ENCODE measurements around the gene PRDX1. TPM values are rescaled to one million over a fixed set of nuclear protein-coding genes. Genes with fewer than 3 reads are reported as not detected.
"Not testable (repeated sequence)": the region's sequence is repeated elsewhere in the genome, so short reads cannot be mapped to it uniquely, and the experiment has no call there.

The PRDX1 gene
- total RNA-seq, 1 donor from 2014 or later, result 682 TPM

DNA sequence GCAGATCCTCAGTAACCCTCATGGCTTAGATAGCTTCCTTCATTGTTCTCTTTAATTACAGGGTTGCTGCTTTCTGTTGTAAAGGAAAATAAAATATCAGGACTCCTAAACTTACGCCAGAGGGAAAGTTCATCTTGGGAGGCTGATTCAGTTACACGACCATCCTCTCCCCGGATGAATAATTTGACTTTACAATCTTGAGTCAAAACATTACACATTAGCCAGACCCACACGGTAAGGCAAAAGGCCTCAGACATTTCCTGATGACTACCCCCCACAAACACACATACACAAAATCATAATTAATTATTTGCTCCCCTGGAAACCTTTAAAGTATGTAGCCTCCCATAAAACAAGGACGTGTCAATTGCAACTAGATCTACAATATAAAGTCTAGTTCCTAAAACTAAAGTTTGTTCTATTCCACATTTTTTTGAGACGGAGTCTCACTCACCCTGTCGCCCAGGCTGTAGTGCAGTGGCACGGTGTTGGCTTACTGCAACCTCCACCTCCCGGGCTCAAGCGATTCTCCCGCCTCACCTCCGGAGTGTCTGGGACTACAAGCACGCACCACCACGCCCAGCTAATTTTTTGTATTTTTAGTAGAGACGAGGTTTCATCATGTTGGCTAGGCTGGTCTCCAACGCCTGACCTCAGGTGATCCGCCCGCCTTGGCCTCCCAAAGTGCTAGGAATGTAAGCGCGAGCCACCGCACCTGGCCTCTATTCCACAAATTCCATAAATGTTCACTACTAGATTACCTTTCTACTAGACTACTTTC lies 830 bp upstream of the PRDX1 start:
- peak overlapping the region; percentile 99 for H3K4me3 Mint-ChIP-seq
- H3K27ac Mint-ChIP-seq, result peak overlapping the region; percentile 94
- H3K27me3 Mint-ChIP-seq, result peaks cover 3% of the 10 kb centered on the region
- no peaks in the 10 kb centered on the region for H3K9me3 Mint-ChIP-seq
- peaks cover 17% of the 10 kb centered on the region for H3K36me3 Mint-ChIP-seq (ENCODE audit: low read depth)
- peaks cover 30% of the 10 kb centered on the region for H3K4me1 Mint-ChIP-seq
- no peak for DNase-seq
- intact Hi-C loops (cut with micrococcal nuclease), result loop anchor here (1.0 kb wide), 1 partner anchor 22 kb away; no protein-coding TSS in a partner anchor

DNA sequence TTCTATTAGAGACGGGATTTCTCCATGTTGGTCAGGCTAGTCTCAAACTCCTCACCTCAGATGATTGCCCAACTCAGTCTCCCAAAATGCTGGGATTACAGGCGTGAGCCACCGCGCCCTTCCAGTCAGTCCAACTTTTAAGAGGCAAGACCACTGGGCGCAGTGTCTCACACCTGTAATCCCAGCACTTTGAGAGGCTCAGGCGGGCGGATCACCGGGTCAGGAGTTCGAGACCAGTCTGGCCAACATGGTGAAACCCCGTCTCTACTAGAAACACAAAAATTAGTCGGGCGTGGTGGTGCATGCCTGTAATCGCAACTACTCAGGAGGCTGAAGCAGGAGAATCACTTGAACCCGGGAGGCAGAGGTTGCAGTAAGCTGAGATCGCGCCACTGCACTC lies 1.9 kb downstream of the PRDX1 start:
- Mint-ChIP-seq H3K36me3 (ENCODE audit: low read depth) (peaks cover 42% of the 10 kb centered on the region), H3K4me3 (peak overlapping the region; percentile 99), H3K4me1 (peaks cover 46% of the 10 kb centered on the region)
- H3K27ac Mint-ChIP-seq, H3K9me3 Mint-ChIP-seq, DNase-seq, H3K27me3 Mint-ChIP-seq: not testable (repeated sequence)
- intact Hi-C loops (cut with micrococcal nuclease), result loop anchor here (2.0 kb wide), 1 partner anchor 19 kb away; the partner anchor contains the start of genes CCDC163 and MMACHC

DNA sequence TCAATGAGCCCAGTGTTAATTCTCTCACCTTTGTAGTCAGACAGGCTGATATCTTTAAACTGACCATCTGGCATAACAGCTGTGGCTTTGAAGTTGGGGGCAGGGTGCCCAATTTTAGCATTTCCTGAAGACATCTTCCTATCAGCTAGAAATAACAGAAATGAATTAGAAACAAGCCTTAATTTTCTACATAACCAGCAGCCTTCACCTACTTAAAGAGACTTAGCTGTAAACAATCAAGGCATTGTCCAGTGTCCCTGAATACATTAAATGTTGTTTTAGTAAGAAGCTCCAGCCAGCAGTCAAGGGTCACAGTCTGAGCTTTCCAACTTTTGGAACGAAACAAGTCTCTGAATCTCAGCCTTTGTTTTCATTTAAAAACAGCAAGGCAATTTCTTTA lies 2.8 kb downstream of the PRDX1 start:
- Mint-ChIP-seq H3K36me3 (ENCODE audit: low read depth) (peaks cover 51% of the 10 kb centered on the region), H3K4me3 (peak overlapping the region; percentile 99)
- intact Hi-C loops (cut with micrococcal nuclease), result no loop called here

DNA sequence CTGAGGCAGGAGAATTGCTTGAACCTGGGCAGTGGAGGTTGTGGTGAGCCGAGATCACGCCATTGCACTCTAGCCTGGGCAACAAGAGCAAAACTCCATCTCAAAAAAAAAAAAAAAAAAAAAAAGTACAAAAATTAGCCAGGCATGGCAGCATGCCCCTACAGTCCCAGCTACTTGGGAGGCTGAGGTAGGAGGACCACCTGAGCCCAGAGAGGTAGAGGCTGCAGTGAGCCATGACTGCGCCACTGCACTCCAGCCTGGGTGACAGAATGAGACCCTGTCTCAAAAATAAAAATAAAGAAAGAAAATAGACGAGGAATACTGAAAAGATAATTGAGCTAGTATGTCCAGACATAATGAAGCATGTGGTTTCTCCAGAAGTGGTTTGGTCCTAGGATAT lies 3.3 kb downstream of the PRDX1 start:
- H3K4me1 Mint-ChIP-seq, result peaks cover 48% of the 10 kb centered on the region

More for the DNA sequence above, 2.8 kb downstream of the PRDX1 start:
- H3K4me1 Mint-ChIP-seq, result peaks cover 49% of the 10 kb centered on the region
- H3K27ac Mint-ChIP-seq, result no peak overlapping the region
- no peak for DNase-seq
- no peaks in the 10 kb centered on the region for H3K9me3 Mint-ChIP-seq
- H3K27me3 Mint-ChIP-seq, result no peaks in the 10 kb centered on the region

DNA sequence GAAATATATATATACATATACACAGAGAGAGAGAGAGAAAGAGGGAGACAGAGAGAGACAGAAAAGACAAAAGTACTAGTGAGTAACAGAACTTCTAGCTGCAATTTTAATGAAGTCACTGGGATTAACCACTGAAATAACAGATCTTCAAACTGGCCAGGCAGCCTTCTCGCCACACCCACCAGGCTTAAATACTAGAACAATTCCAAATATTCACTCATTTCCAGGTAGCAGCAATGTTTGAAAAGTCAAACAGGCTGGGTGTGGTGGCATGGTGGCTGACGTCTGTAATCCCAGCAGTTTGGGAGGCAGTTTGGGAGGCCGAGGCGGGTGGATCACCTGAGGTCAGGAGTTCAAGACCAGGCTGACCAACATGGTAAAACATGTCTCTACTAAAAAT lies 5.2 kb downstream of the PRDX1 start:
- intact Hi-C loops (cut with micrococcal nuclease), result no loop called here
- Mint-ChIP-seq H3K36me3 (ENCODE audit: low read depth) (peaks cover 70% of the 10 kb centered on the region), H3K4me1 (peaks cover 38% of the 10 kb centered on the region), H3K4me3 (no peak overlapping the region), H3K27me3 (no peaks in the 10 kb centered on the region), H3K9me3 (no peaks in the 10 kb centered on the region), H3K27ac (peak overlapping the region; percentile 12)
- no peak for DNase-seq

More for the DNA sequence above, 3.3 kb downstream of the PRDX1 start:
- H3K27me3 Mint-ChIP-seq; intact Hi-C loops (cut with micrococcal nuclease); H3K27ac Mint-ChIP-seq; H3K9me3 Mint-ChIP-seq; DNase-seq: not testable (repeated sequence)
- Mint-ChIP-seq H3K36me3 (ENCODE audit: low read depth) (peaks cover 56% of the 10 kb centered on the region), H3K4me3 (peak overlapping the region; percentile 99)

GRCh38 chr1:45516036-45516435 lies 5.6 kb downstream of the PRDX1 start:
- intact Hi-C loops (cut with micrococcal nuclease), result no loop called here
- H3K9me3 Mint-ChIP-seq, result no peaks in the 10 kb centered on the region
- peaks cover 73% of the 10 kb centered on the region for H3K36me3 Mint-ChIP-seq (ENCODE audit: low read depth)
- H3K4me1 Mint-ChIP-seq, result peaks cover 40% of the 10 kb centered on the region
- no peak for DNase-seq
- H3K27me3 Mint-ChIP-seq, result no peaks in the 10 kb centered on the region
- peak overlapping the region; percentile 12 for H3K27ac Mint-ChIP-seq
- H3K4me3 Mint-ChIP-seq, result no peak overlapping the region

DNA sequence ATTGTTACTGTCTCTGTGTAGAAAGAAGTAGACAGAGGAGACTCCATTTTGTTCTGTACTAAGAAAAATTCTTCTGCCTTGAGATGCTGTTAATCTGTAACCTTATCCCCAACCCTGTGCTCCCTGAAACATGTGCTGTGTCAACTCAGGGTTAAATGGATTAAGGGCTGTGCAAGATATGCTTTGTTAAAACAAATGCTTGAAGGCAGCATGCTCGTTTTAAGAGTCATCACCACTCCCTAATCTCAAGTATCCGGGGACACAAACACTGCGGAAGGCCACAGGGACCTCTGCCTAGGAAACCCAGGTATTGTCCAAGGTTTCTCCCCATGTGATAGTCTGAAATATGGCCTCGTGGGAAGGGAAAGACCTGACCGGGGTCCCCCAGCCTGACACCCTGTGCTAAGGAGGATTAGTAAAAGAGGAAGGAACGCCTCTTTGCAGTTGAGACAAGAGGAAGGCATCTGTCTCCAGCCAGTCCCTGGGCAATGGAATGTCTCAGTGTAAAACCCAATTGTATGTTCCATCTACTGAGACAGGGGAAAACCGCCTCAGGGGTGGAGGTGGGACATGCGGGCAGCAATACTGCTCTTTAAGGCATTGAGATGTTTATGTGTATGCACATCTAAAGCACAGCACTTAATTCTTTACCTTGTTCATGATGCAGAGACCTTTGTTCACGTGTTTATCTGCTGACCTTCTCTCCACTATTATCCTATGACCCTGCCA lies 8.0 kb downstream of the PRDX1 start:
- H3K9me3 Mint-ChIP-seq; H3K27me3 Mint-ChIP-seq; H3K27ac Mint-ChIP-seq; H3K4me3 Mint-ChIP-seq; DNase-seq; intact Hi-C loops (cut with micrococcal nuclease): not testable (repeated sequence)
- Mint-ChIP-seq H3K36me3 (ENCODE audit: low read depth) (peaks cover 82% of the 10 kb centered on the region), H3K4me1 (peaks cover 29% of the 10 kb centered on the region)

GRCh38 chr1:45512641-45513054 lies 9.0 kb downstream of the PRDX1 start:
- Mint-ChIP-seq H3K9me3 (no peaks in the 10 kb centered on the region), H3K27me3 (no peaks in the 10 kb centered on the region), H3K36me3 (ENCODE audit: low read depth) (peaks cover 88% of the 10 kb centered on the region), H3K27ac (peak overlapping the region; percentile 48), H3K4me1 (peaks cover 31% of the 10 kb centered on the region), H3K4me3 (no peak overlapping the region)
- peak; percentile 89 for DNase-seq
- intact Hi-C loops (cut with micrococcal nuclease), result loop anchor here (1.0 kb wide), 1 partner anchor 58 kb away; no protein-coding TSS in a partner anchor

GRCh38 chr1:45510972-45511527 lies 10.6 kb downstream of the PRDX1 start:
- no peak for DNase-seq
- Mint-ChIP-seq H3K27ac (peak overlapping the region; percentile 37), H3K27me3 (no peaks in the 10 kb centered on the region), H3K9me3 (no peaks in the 10 kb centered on the region), H3K4me3 (no peak overlapping the region), H3K36me3 (ENCODE audit: low read depth) (peaks cover 76% of the 10 kb centered on the region), H3K4me1 (peaks cover 24% of the 10 kb centered on the region)
- intact Hi-C loops (cut with micrococcal nuclease), result no loop called here

GRCh38 chr1:45510036-45510971 lies 11.4 kb downstream of the PRDX1 start:
- Mint-ChIP-seq H3K27me3 (no peaks in the 10 kb centered on the region), H3K4me3 (no peak overlapping the region), H3K27ac (peak overlapping the region; percentile 37), H3K4me1 (peaks cover 19% of the 10 kb centered on the region), H3K36me3 (ENCODE audit: low read depth) (peaks cover 69% of the 10 kb centered on the region), H3K9me3 (no peaks in the 10 kb centered on the region)
- intact Hi-C loops (cut with micrococcal nuclease), result no loop called here
- DNase-seq, result no peak

DNA sequence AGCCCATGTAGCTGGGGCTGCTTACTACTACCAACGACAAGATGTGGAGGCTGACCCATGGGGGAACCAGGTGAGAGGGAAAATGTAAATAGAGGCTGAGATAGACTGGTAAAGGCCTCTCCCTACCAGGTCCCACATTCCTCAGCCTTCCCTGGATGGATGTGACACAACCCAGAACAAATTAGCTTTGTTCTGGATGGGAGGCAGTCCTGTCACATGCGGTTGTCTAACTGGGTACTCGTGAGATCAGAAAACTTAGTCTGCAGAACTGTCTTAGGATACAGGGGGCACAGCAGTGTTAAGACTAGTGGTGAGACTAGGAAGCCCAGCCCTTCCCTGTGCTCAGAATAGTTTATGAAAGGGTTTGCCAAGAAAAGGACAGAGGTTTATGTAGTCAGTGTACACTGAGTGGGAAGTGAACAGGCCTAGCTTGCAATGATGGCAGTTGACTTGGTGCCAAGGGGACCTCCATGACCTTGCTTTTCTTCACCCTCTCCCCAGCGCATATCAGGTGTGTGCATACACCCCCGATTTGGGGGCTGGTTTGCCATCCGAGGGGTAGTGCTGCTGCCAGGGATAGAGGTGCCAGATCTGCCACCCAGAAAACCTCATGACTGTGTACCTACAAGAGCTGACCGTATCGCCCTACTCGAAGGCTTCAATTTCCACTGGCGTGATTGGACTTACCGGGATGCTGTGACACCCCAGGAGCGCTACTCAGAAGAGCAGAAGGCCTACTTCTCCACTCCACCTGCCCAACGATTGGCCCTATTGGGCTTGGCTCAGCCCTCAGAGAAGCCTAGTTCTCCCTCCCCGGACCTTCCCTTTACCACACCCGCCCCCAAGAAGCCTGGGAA lies 13.2 kb downstream of the PRDX1 start:
- Mint-ChIP-seq H3K36me3 (ENCODE audit: low read depth) (peaks cover 53% of the 10 kb centered on the region), H3K4me1 (peaks cover 12% of the 10 kb centered on the region), H3K4me3 (no peak overlapping the region), H3K27ac (peak overlapping the region; percentile 51), H3K27me3 (no peaks in the 10 kb centered on the region), H3K9me3 (no peaks in the 10 kb centered on the region)
- no peak for DNase-seq
- intact Hi-C loops (cut with micrococcal nuclease), result no loop called here

DNA sequence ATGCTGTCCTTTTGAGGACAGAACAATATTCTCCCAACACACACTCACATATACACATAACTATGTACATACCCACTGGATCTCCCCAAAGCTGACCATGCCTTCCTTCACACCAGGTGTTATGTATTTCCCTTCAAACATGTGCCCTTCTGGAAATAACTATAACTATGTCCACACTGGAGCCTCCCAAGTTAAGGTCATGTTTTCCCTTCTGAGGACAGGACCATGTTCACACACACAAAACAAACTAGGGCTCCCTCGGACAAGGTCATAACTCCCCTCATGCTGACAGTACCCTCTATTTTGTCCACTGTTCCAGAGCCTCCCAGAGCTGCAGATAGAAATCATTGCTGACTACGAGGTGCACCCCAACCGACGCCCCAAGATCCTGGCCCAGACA lies 13.8 kb downstream of the PRDX1 start:
- Mint-ChIP-seq H3K27ac (no peak overlapping the region), H3K9me3 (no peaks in the 10 kb centered on the region), H3K27me3 (no peaks in the 10 kb centered on the region), H3K4me3 (no peak overlapping the region), H3K4me1 (peaks cover 8% of the 10 kb centered on the region), H3K36me3 (ENCODE audit: low read depth) (peaks cover 48% of the 10 kb centered on the region)
- DNase-seq, result no peak
- intact Hi-C loops (cut with micrococcal nuclease), result no loop called here

Data from activated CD4-positive, alpha-beta T cell treated with anti-CD3 and anti-CD28 coated beads, Interleukin-2, amount 10 ng/mL, durations not matched to agents 24 days and 14 days (primary cell).